NCI-H82 treated with DMSO at 0.1 percent for 48 hours (cell line): ENCODE data around the gene RBKS.
"Not testable (repeated sequence)": the region's sequence is repeated elsewhere in the genome, so short reads cannot be mapped to it uniquely, and the experiment has no call there.

ENCODE experiments used
- DNase-seq: peaks from one replicate; lab custom pipeline; 2025; ENCODE audit not compliant: unreplicated experiment; lab: John Stamatoyannopoulos, UW

The RBKS gene

DNA sequence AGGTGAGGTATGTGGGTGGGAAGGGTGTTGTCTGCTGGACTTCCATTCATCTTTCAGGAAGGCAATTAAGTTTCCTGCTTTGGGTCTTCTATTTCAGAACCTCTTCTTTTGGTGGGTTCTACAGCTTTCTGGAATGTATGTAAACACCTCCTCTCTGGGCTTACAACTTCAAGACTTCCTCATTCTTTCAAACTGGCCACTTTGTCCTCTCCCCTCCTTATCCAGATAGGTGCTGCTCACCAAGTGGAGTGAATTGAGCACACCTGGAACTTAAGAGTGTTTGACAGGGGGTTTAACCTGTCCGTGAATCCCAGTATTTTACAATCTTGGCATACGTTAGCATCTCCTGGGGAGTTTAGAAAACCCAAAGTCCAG is 123.9 kb downstream of the RBKS start:
- DNase-seq, result no peak

DNA sequence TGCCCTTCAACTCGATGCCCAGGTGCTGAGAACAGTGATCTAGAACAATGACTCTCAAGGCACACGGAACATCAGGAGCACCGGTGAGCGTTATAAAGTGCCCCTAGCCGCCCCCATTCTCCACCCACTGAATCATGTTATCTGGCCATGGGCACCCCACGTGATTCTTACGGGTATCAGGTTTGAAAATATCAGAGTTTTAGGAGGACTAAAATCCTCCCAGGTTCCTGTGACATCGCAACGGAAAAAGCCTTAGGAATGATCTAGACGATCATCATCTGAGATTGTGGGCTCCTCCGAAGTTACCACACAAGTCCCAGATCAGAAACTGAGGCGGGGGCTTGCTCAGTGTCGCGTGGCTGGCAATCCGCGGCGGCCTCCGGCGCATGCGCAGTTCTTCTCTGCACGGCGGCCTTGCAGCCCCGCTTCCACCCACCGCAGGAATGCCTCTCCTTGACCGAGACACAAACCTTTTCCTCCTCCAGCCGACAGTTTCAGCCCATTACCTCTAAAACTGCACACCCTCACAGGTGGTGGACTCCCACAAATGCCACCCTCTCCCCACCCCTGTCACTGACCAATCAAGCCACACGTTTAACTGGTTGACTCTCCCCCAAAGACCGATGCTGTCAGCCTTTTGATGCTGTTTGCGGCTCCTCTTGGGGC is 124.4 kb downstream of the RBKS start:
- DNase-seq, result no peak

DNA sequence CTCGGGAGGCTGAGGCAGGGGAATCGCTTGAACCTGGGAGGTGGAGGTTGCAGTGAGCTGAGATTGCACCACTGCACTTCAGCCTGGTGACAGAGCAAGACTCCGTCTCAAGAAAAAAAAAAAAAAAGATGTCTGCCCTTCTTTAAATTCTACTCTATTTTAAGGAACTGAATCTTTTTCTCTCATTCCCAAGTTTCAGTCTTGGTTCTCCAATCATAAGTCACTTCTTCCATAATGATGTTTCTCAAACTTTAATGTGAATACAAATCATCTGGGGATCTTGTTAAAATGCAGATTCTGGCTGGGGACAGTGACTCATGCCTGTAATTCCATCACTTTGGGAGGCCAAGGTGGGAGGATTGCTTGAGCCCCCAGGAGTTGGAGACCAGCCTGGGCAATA is 125.7 kb downstream of the RBKS start:
- not testable (repeated sequence) for DNase-seq

DNA sequence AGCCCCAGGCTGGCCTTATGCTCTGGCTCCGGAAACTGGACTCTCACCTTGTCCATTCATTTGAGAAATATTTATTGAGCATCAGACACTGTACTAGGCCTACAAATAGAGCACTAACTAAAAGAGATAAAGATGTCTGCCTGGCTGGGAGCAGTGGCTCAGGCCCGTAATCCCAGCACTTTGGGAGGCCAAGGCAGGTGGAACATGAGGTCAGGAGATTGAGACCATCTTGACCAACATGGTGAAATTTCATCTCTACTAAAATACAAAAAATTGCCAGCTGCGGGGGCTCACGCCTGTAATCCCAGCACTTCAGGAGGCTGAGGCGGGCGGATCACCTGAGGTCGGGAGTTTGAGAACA is 126.3 kb downstream of the RBKS start:
- DNase-seq, result no peak

DNA sequence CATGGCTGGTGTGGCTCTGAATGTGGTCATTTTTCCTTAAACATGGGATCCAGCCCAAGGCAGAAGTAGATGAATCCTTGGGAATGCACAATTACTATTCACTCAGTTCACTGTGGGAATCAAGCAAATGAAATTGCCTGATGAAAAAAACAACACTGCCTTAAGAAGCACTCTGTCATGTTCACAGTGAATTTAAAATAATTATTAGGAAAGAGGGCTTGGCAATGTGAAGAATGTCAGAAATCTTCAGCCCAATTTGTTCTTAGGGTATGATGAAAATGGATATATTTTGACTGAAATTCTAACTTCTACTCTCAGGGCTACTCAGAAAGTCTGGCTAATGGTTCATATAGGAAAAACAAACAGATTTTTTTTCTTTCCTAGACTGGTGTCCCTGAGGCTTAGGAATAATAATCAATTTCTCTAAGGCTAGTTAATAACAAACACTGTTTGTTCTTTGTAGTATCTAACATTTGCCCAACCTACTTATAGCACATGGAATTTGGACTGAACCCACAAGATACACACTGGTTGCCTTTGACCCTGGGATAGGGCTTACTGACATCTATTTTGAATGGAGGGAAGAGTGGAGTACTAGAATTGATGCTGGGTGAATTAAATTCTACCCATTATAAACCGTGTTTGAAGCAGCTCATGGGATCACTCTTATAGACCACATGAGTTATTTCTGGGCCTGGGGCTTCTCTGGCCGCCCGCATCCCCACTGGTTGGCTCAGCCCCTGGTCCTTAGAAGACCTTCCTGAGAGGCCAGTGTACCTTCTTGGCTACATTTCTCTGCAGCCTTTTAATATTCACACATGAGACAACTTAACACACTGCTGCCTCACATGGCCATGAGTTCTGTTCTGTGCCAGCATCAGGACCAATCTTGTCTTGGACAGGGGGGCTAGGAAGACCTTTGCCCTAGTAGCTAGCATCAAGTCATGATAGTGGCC is 127.0 kb downstream of the RBKS start:
- no peak for DNase-seq

DNA sequence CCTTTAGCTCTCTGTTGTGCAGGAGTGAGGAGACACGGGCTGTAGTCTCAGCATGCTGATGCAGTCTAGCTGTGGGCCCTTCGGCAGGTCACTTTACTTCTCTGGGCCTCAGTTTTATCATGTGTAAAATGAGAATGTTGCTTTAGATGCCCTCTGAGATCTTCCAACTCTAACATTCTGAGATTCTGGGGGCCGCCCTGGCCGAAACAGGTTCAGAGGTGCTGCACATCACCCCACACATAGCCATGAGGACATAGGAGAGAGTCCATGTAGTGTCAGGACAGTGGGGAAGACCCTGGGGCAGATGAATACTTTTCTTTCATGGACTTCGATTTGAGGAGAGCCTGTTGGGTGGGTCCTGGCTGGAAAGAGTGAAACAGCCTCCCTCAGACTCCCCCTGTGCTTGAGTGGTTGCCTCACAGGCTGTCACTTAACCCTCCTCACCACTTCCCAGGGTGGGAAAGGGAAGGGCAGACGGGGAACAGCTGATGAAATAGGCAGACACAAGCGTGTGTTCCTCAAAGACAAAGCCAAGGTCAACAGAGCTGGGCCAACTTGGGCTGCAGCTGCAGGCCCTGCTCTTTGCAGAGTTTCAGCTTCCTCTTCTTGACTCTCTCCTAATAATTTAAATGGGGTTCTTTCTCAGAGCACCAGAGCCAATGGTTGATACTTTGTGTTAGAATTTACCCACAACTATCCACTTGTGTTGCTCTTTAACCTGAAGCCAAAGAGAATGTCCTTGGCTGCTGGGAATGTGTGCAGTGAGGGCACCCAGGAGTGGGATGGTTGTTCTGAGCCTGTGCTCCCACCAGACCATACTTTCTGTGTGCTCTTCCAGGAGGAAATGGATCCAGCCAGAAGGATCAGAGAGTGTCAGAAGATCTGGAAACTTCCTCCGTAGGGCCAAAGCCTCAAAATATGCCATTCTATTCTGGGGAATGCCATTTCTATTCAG is 133.4 kb downstream of the RBKS start:
- no peak for DNase-seq

DNA sequence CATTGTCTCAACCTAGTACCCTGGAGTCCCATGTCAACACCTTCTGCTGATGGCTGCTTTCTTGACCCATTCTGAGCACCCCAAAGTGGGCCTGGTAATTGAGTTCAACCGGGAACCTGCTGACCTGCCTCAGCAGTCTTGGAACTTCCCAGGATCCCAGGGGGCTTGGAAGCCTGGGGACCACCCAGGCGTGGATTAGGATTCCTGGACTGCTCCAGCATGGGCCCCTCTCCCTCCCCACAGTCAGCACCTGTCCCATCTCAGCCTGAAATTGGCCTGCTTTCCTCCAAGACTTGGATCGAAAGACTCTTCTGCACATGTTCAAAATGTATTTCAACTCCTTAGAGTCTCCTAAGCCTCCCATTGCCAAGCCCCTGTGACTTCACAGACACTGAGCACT is 134.1 kb downstream of the RBKS start:
- DNase-seq, result no peak

DNA sequence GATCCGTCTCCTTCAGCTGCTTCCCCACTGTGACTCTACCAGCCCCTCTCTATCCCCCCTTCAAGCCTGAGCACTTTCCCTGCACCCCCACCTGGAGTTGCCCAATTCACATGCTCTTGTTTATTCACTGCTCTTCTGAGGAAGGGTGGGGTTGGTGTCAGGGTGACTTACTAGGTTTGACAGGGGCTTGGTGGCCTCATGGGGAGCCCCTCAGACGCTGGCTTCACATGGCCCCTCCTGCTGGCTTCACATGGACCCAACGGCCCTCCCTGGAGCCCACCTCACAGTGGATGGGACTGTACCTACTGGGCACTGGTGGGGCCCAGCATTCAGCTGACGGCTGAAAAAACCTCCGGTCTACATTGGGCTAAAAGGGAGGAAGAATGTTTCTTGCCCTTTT is 135.4 kb downstream of the RBKS start:
- no peak for DNase-seq

DNA sequence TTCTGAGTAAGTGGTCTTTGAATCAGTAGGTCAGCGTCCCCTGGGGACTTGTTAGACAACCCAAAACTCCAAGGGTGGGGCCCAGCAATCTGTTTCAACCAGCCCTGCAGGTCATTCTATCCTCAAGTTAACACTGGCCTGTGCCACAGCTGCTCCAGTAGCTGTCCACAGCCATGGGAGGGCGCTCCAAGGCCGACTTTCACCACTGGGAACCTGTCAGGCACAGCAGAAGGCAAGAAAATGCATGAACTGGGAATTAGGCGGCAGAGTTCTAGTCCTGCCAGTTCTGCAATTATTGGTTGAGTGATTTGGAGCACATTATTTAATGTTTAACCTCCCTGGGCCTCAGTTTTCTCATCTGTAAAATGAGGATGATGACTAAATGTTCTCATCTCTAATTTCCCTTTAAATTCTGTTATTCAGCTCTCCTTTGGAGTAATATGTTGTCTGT is 136.0 kb downstream of the RBKS start:
- DNase-seq, result peak; percentile 7

DNA sequence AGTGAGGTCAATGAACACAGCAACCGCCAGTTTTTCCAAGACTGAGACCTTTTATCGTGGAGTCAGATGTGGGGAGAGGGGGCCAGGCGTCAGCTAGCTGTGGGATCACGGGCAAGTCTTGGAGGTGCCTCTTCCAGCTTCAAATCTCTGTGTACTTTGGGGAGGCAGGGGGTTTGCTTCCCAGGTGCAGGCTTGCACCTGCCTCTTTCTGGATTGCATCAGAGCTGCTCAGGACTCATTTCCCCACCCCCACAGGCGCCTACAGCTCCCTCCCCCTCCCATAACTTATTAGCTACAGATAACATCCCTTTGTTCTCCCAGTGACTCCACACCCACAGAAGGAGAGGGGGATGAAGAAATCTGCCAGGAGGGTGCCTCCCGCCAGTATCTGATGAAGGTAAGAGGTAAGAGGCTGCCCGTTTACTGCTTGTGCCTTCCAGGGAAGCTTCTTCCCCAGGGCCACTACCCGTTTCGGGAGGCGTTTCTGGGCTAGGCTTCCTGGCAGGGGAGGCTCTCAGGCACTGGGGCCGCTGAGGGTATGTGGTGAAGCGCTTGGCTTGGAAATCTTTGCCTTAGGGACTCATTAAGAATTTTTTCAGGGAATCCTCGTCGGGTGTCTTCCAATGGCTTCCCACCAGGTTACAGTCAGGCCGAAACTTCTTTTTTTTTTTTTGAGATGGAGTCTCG is 137.5 kb downstream of the RBKS start:
- no peak for DNase-seq

DNA sequence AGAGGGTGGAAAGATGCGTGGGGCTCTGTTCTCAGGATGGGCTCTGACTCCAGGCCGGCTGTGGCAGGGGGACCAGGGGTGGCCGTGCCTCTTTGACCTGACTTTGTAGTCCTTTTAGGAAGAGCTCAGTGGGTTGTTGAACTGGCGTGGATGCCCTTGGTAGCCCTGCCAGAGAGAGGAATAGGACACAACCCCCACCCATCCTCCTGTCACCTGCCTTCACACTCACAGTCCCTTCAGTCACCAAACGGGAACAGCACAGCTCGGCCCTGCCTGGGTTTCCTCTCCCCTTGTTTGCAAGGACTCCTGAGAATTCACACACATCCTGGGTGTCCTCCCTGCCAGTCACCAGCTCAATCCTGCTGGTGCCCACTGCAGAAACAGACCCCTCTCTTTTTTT is 138.8 kb downstream of the RBKS start:
- no peak for DNase-seq

DNA sequence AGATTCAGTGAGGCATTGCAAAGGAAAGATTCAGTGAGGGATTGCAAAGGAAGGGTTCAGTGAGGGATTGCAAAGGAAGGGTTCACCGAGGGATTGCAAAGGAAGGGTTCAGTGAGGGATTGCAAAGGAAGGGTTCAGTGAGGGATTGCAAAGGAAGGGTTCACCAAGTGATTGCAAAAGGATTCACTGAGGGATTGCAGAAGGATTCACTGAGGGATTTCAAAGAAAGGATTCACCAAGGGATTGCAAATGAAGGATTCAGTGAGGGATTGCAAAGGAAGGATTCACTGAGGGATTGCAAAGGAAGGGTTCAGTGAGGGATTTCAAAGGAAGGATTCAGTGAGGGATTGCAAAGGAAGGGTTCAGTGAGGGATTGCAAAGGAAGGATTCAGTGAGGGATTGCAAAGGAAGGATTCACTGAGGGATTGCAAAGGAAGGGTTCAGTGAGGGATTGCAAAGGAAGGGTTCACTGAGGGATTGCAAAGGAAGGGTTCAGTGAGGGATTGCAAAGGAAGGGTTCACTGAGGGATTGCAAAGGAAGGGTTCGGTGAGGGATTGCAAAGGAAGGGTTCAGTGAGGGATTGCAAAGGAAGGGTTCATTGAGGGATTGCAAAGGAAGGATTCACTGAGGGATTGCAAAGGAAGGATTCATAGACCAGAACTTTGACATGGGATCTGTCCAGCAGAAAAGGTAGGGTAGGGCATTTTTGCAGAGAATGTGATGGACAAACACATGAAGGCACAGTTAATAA is 141.2 kb downstream of the RBKS start:
- DNase-seq, result not testable (repeated sequence)

DNA sequence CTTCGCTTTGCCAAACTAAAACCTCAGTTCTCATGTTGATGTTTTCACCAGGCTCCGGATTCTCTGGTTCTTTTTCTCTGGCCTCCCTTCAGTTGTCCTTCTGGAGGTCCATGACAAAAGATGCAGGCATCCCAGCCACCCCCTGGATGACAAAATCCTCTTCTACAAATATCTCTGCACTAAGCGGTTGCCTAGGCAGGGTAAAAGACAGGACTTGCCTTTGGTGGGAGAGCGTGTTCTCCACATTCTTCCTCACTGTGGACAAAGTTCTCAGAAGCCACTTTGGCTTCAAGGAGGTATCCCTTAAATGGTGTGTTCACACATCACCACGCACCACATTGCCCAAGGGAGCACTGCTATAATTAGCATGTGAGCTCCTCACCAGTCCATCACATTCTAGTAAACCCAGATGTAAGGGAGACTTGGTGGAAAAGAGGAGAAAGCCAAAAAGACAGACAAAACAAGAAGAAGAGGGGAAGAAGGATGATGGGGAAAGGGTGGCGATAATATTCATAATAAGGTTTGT is 142.3 kb downstream of the RBKS start:
- no peak for DNase-seq

DNA sequence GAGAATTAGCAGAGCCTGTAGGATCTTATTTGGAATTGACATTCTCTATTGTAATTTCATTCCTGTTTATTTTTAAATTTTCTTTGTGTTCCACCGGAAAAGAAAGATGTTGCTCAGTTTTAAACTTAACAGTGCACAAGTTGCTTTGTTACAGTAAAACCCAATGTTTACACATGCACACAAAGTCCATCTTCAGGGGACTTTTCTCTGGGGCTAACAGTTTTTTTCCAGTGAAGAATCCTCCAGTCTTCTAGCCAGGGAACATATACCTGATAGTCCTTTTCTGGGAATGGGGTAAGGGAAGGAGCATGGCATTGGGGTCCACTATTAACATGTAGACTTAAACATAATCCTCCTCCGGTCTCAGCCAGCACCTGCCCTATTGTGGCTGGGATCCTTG is 143.9 kb downstream of the RBKS start:
- no peak for DNase-seq

DNA sequence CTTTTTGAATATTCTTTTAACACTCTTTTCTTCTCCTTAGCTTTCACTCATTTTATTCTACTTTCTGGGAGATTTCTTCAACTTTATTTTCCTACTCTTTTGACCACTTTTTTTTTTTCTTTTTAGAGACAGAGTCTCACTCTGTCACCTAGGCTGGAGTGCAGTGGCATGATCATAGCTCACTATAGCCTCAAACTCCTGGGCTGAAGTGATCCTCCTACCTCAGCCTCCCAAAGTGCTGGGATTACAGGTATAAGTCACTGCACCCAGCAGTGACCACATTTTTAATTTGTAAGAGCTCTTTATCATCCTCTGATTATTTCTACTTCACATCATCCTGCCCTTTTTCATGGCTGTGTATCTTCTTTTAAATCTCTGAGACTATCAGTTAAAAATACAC is 144.7 kb downstream of the RBKS start:
- DNase-seq, result not testable (repeated sequence)

DNA sequence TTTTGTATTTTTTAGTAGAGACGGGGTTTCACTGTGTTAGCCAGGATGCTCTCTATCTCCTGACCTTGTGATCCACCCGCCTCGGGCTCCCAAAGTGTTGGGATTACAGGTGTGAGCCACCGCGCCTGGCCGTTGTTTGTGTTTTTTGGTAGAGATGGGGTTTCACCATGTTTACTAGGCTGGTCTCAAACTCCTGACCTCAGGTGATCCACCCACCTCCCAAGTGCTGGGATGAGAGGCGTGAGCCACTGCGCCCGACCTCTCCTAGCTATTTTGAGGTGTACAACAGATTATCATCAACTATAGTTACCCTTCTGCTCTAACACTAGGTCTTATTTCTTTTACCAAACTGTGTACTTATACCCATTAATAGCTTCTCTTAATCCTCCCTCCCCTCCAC is 147.6 kb downstream of the RBKS start:
- DNase-seq, result no peak

DNA sequence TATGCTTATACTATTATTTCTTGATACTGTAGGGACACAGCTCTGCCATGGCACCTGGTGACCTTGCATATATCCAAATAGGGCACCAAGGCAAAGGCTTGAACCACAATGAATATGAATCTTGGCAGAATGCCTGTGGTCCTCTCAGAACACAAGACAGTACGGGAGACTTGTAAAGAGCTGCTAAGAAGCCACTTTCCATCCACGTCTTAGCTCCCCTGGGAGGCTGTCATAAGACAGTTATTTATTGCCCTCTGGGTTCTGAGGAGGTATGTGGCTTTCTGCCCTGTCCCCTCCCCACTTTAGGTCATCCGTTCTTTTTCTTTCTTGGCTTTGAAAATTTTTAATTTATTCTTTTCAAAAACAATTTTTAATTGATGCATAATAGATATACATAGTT is 148.5 kb downstream of the RBKS start:
- no peak for DNase-seq

DNA sequence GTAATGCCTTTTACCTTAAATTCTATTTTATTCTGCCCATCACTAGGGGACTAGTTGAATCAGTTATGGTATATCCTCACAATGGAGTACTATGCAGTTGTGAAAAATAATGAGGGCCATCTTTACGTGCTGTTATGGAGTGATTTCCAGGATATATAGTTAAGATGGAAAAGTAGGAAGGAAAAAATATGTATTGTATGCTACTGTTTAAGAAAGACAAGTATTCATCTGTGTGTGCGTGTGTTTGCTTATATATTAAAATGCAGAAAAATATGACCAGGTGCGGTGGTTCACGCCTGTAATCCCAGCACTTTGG is 151.2 kb downstream of the RBKS start:
- DNase-seq, result no peak

DNA sequence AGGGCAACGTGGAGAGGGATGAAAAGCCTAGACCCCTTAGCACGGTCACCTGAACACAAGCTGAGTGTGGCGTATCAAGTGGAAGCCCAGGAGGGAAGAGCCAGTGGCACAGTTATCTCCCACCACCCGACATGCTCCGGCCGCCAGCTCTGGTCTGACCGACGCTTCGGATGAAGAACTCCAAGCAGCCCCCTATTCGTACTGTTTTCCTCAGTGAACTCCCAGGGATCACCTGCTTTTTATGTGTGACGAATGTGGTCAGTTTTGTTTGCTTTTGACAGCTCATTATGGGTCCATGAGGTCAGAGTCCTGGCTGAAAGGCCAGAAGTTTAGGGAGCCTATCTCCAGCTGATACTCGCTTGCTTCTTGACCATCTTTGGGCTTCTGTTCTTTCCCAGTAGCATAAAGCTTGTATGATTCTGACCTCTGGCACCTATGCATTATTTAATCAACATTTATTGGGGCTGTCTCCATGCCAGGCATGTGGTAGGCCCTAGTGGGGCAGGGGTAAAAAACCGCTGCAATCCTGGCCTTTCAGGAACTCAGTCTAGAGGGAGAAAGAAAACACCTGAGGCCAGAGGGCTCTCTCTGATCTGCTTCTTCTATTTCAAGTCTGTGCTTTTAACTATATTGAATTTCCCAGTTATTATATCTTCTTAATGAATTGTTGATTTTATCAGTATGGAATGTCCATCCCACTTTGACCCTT is 151.7 kb downstream of the RBKS start:
- no peak for DNase-seq
